NCI-H2081 treated with DMSO at 0.1 percent for 48 hours (cell line): ENCODE results near the gene TMEFF2.
"Not testable (repeated sequence)": the region's sequence is repeated elsewhere in the genome, so short reads cannot be mapped to it uniquely, and the experiment has no call there.

Experiments used
- DNase-seq: peaks from one replicate; lab custom pipeline; 2025; lab: John Stamatoyannopoulos, UW

Gene TMEFF2

GRCh38 chr2:192183296-192183695, 11.4 kb downstream of the TMEFF2 start:
- no peak for DNase-seq

- DNase-seq = no peak
Observed at GRCh38 chr2:192166946-192167345, 27.8 kb downstream of the TMEFF2 start.

- DNase-seq = no peak
Observed at GRCh38 chr2:192165842-192166241, 28.9 kb downstream of the TMEFF2 start.

GRCh38 chr2:192162392-192163042, 32.2 kb downstream of the TMEFF2 start:
- DNase-seq = no peak

GRCh38 chr2:192161656-192162290, 33.0 kb downstream of the TMEFF2 start:
- no peak for DNase-seq

- no peak for DNase-seq
Observed at GRCh38 chr2:192159736-192160135, 35.0 kb downstream of the TMEFF2 start.

GRCh38 chr2:192159208-192159607, 35.5 kb downstream of the TMEFF2 start:
- no peak for DNase-seq

GRCh38 chr2:192157776-192158175, 37.0 kb downstream of the TMEFF2 start:
- DNase-seq = no peak

- no peak for DNase-seq
Observed at GRCh38 chr2:192155511-192156118, 39.1 kb downstream of the TMEFF2 start.

- DNase-seq = no peak
Observed at GRCh38 chr2:192153561-192153960, 41.2 kb downstream of the TMEFF2 start.

GRCh38 chr2:192151853-192152252, 42.9 kb downstream of the TMEFF2 start:
- DNase-seq = no peak

GRCh38 chr2:192150166-192150565, 44.6 kb downstream of the TMEFF2 start:
- no peak for DNase-seq

GRCh38 chr2:192148620-192149321, 46.0 kb downstream of the TMEFF2 start:
- DNase-seq = no peak

- no peak for DNase-seq
Observed at GRCh38 chr2:192148241-192148619, 46.5 kb downstream of the TMEFF2 start.

GRCh38 chr2:192146069-192147015, 48.4 kb downstream of the TMEFF2 start:
- DNase-seq = no peak

- DNase-seq = no peak
Observed at GRCh38 chr2:192145496-192145895, 49.2 kb downstream of the TMEFF2 start.

GRCh38 chr2:192140236-192140839, 54.4 kb downstream of the TMEFF2 start:
- no peak for DNase-seq

- DNase-seq = no peak
Observed at GRCh38 chr2:192139813-192140212, 54.9 kb downstream of the TMEFF2 start.

GRCh38 chr2:192137451-192137850, 57.3 kb downstream of the TMEFF2 start:
- no peak for DNase-seq

GRCh38 chr2:192132604-192133003, 62.1 kb downstream of the TMEFF2 start:
- not testable (repeated sequence) for DNase-seq

GRCh38 chr2:192130312-192130711, 64.4 kb downstream of the TMEFF2 start:
- not testable (repeated sequence) for DNase-seq
